ENCODE measurements around the gene PDHX. TPM values are rescaled to one million over a fixed set of nuclear protein-coding genes. Genes with fewer than 3 reads are reported as not detected.
"Not testable (repeated sequence)": the region's sequence is repeated elsewhere in the genome, so short reads cannot be mapped to it uniquely, and the experiment has no call there.

PDHX gene
- total RNA-seq (2014; rRNA removed; shearing (Covaris generic)): 23.2 and 27.3 TPM in 2 replicates

DNA sequence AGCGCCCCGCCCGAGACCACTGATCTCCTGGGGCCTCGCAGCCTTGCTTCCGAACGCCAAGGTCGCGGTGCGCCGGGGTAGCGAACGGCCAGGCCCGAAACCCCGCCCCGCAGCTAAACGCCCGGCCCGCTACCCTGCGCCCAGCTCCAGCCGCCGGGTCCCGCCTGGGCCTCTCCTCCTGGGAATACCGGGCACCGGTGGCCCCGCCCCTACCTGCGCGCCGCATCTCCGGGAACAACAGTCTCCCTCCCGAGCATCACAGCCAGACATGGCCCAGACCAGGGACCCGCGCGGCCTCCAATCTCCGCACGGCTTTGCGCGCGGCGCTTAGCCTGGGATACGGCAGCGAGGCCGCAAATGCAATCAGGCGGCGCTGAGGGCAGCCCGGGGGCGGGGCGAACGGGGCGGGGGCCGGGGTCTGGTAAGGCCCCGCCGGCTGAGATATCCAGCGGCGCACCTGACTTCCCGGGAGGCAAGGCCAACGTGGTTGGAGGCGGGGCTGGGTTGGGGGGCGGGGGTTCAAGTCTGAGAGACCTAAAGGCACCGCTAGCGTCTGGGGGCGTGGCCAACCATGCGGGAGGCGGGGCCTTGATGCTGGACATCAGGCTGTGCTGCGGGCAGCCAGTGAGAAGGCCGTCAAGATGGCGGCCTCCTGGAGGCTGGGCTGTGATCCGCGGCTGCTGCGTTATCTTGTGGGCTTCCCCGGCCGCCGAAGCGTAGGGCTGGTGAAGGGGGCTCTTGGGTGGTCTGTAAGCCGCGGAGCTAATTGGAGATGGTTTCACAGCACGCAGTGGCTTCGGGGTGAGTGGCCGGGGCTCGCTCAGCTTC lies at the start of gene PDHX, which contains the start of gene APIP:
TSS of gene PDHX (plus strand) at position 604 of the 828 bp plus-strand sequence. CDS start at position 642, 38 bp downstream.
TSS of gene APIP (minus strand) at position 365 of the 828 bp plus-strand sequence. CDS start at position 270, 95 bp downstream.
- DNase-seq (ENCODE audit: low spot score): peak; percentile 100

DNA sequence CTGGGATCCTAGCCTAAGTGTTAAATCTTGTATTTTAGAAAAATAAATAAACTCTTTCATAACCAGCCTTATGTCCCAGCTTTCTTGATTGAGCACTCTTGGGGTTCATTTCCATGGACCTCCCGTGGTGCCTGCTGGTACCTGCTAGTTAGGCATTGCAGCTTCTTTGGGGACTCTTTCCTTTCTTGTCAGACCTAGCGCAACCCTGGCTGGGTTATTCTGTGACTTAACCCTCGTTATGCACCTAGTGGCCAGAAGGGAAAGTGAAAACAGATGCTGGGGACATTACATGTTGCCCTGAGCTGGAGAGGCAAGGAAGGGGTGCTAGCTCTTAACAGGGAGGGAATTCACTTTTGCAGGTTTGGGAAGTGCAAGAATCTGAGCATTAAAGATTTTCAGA lies 47.0 kb upstream of the PDHX start:
- peak; percentile 18 for DNase-seq (ENCODE audit: low spot score)

DNA sequence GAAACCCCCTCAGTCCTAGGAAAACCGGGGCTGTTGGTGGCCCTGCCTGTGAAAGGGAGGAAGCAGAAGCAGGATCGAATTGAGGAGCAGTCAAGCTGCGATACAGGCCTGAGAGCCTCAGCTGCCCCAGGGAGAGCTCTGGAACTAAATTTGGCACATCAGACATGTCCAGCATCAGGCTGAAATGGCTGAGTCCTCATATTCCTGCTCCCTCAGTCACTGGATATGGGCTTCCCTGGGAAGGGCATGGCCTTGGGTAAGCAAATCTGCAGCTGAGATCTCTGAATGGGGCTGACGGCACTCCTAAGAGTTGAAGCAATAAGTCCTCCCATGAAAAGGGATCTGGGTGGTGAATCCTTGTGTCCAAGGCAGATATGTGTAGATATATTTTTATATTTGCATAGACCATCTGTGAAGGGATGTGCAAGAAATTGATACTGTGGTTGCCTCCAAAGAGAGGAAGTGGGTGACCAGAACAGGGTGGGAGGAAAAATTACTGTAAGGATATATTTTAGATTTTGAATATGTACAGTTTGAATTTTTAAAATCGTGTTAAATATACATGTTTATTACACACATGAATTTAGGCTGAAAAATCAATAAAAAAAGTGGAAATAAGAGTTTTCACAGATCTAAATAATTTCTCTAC lies 45.7 kb upstream of the PDHX start:
- DNase-seq (ENCODE audit: low spot score): no peak

- no peak for DNase-seq (ENCODE audit: low spot score)
Observed at GRCh38 chr11:34874202-34874601, 42.2 kb upstream of the PDHX start.

GRCh38 chr11:34877375-34877975 lies 38.9 kb upstream of the PDHX start:
- DNase-seq (ENCODE audit: low spot score): no peak

GRCh38 chr11:34881900-34882299 lies 34.5 kb upstream of the PDHX start:
- no peak for DNase-seq (ENCODE audit: low spot score)

- no peak for DNase-seq (ENCODE audit: low spot score)
Observed at GRCh38 chr11:34886609-34887008, 29.8 kb upstream of the PDHX start.

GRCh38 chr11:34887260-34887659 lies 29.2 kb upstream of the PDHX start:
- DNase-seq (ENCODE audit: low spot score): no peak

DNA sequence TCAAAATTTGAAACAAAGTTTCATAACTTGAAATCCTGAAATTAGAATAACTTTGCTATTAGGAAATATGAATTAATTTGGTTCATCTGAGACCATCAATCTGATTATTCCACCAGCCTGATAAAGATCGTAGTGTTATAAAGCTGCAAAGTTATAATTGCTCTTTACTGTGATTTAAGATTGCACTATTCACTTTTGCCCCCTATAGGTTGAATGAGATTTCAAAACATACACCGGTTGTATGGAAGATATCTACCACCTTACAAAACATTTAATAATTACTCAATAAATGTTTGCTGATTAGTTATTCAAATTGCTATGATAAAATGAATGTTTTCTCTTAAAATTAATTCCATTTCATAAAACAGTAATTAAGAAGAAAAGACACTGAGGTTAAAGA lies 26.3 kb upstream of the PDHX start:
- peak; percentile 61 for DNase-seq (ENCODE audit: low spot score)

DNA sequence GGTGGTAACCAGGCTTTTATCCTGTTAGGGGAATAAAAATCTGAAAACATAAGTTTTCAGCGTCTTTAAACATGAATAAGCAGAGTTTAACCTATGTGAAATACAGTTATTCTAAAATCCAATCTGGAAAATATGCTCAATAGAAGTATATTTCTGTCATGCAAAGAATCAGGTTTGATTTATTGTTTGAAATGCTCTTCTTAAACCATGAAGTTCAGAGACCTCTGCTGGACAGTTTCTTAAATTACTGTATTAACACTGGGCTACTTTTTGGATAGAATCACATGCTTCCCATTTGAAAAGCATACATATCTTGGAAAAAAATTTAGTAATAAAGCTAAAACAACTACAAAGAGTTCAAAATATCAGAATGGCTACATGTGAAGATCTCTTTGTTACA lies 25.6 kb upstream of the PDHX start:
- peak; percentile 85 for DNase-seq (ENCODE audit: low spot score)

DNA sequence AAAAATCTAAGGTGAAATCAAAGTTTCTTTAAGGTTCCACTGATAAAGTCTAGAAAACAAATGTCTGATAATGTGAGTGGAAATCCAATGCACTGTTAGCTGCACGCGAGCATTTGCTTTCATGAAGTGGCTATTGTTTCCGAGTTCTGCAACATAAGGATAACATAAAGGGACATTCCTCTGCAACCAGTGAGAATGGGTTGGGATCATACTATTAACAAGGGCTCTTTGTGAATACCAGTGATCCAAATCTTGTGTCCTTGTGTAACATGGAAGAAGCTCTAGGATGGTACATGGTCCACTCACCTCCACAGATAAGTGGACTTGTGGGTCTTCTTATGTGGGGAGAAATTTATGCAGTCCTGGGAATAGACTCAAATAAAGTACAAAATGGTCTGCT lies 24.8 kb upstream of the PDHX start:
- DNase-seq (ENCODE audit: low spot score): no peak

- DNase-seq (ENCODE audit: low spot score): no peak
Observed at GRCh38 chr11:34893416-34893815, 23.0 kb upstream of the PDHX start.

DNA sequence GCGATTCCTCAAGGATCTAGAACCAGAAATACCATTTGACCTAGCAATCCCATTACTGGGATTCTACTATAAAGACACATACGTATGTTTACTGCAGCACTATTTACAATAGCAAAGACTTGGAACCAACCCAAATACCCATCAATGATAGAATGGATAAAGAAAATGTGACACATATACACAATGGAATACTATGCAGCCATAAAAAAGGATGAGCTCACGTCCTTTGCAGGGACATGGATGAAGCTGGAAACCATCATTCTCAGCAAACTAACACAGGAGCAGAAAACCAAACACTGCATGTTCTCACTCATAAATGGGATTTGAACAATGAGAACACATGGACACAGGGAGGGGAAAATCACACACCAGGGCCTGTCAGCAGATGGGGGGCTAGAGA lies 20.2 kb upstream of the PDHX start:
- not testable (repeated sequence) for DNase-seq (ENCODE audit: low spot score)

- DNase-seq (ENCODE audit: low spot score): no peak
Observed at GRCh38 chr11:34897171-34897870, 19.1 kb upstream of the PDHX start.

DNA sequence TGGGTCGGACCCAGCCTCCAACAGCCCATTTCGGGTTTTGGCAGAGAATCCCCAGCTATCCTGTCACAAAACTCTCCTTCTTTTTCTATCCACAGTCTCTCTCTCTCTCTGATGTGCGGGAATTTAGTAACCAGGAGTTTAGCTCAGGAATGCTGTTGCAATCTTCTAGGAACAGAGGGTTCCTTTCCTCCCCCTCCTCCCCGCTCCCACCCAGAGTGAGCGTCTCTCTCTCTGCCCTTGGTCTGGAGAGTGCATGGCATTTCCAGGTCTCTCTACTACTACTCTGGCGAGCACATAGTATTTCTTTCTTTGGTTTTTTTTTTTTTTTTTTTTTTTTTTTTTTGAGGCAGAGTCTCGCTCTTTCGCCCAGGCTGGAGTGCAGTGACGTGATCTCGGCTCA lies 17.9 kb upstream of the PDHX start:
- DNase-seq (ENCODE audit: low spot score): no peak

- no peak for DNase-seq (ENCODE audit: low spot score)
Observed at GRCh38 chr11:34899633-34900016, 16.8 kb upstream of the PDHX start.

GRCh38 chr11:34904421-34904955 lies 11.9 kb upstream of the PDHX start:
- peak; percentile 83 for DNase-seq (ENCODE audit: low spot score)

- no peak for DNase-seq (ENCODE audit: low spot score)
Observed at GRCh38 chr11:34905666-34906065, 10.8 kb upstream of the PDHX start.

GRCh38 chr11:34907934-34908593 lies 8.4 kb upstream of the PDHX start:
- no peak for DNase-seq (ENCODE audit: low spot score)

- no peak for DNase-seq (ENCODE audit: low spot score)
Observed at GRCh38 chr11:34909415-34909814, 7.0 kb upstream of the PDHX start.

DNA sequence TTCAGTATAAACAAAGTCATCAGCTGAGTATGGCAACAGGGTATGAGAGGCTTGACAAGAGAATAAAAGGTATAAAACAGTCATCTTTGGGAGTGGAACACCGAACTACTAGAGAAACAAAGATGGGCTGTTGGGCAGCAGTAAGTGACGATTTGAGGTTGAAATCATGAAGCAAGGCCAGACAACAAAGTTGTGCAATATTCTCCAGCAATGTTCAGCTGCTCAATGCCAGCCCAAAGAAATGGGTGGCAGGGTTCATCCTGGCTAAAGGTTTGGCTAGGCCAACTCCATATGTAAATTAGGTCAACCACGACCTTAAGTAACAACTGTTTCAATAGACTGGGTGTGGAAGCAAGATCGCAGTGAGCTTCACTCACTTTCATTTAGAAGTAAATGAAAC lies 6.5 kb upstream of the PDHX start:
- no peak for DNase-seq (ENCODE audit: low spot score)

All from HT-29 (cell line).